ENCODE measurements around the gene KRTAP5-3. TPM values are rescaled to one million over a fixed set of nuclear protein-coding genes. Genes with fewer than 3 reads are reported as not detected.

Gene KRTAP5-3
- total and polyA plus RNA-seq, 2 of the 13 experiments (the other 11 are each of a cell fraction or from before 2014, with no cell fraction given): not detected

DNA sequence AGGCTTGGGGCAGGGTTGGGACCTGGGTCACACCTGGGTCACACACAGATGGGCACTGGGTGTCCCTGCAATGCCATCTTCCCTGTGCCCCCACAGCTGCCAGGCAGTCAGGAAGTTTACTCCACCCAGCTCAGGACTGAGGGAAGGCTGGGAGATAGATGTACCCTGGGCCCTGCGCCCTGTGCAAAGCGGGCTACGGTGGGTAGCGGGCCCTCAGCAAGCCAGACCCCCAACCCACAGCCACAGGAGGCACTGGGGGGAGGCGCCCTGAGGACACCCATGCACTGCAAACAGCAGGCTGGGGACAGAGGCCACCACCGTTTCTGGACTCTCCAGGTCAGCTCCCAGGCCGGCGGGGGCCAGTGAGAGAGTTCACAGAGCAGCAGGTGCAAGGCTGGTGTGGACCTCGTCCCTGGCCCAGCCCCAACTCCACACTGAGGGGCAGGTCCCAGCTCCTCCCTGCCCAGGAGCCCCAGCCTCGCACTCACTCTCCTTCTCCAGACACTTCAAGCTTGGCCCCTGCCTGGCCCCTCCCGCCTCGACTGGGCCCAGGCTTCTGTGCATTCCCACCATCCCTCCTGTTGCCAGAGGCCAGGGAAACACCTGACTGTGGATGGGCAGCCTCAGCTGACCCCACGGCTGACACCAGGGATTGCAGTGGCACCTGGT lies 41.1 kb downstream of the KRTAP5-3 start (continued):
- TF ChIP-seq SMC3 (IDR thresholded peaks at IDR 0.05; ENCODE audit: low read length) (no peak), TOE1 (CRISPR knock-in tag; IDR thresholded peaks at IDR 0.05) (no peak), GTF2F1 (IDR thresholded peaks at IDR 0.05; ENCODE audit: low read length) (no peak), KLF11 (CRISPR knock-in tag; IDR thresholded peaks at IDR 0.05) (no peak), ZNF263 (CRISPR knock-in tag; IDR thresholded peaks at IDR 0.05) (0 out of 2 replicates have a peak, but pooled peaks have one; percentile 15), KLF15 (CRISPR knock-in tag; IDR thresholded peaks at IDR 0.05; ENCODE audit: borderline replicate concordance) (no peak), ATF7-NPFF (CRISPR knock-in tag; IDR thresholded peaks at IDR 0.05; ENCODE audit: low read depth) (peak; percentile 13; the same call in 1 of the 2 replicates), BRD4 (CRISPR knock-in tag; IDR thresholded peaks at IDR 0.05) (no peak), NR1H2 (CRISPR knock-in tag; IDR thresholded peaks at IDR 0.05; ENCODE audit: borderline replicate concordance, low read depth) (no peak), NCOA5 (CRISPR knock-in tag; IDR thresholded peaks at IDR 0.05) (no peak), ZNF614 (CRISPR knock-in tag; IDR thresholded peaks at IDR 0.05; ENCODE audit: borderline replicate concordance) (no peak)
- TF ChIP-seq, protein P1, sequence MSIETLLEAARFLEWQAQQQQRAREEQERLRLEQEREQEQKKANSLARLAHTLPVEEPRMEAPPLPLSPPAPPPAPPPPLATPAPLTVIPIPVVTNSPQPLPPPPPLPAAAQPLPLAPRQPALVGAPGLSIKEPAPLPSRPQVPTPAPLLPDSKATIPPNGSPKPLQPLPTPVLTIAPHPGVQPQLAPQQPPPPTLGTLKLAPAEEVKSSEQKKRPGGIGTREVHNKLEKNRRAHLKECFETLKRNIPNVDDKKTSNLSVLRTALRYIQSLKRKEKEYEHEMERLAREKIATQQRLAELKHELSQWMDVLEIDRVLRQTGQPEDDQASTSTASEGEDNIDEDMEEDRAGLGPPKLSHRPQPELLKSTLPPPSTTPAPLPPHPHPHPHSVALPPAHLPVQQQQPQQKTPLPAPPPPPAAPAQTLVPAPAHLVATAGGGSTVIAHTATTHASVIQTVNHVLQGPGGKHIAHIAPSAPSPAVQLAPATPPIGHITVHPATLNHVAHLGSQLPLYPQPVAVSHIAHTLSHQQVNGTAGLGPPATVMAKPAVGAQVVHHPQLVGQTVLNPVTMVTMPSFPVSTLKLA (IDR thresholded peaks at IDR 0.05): no peak
- TF ChIP-seq, protein P2, sequence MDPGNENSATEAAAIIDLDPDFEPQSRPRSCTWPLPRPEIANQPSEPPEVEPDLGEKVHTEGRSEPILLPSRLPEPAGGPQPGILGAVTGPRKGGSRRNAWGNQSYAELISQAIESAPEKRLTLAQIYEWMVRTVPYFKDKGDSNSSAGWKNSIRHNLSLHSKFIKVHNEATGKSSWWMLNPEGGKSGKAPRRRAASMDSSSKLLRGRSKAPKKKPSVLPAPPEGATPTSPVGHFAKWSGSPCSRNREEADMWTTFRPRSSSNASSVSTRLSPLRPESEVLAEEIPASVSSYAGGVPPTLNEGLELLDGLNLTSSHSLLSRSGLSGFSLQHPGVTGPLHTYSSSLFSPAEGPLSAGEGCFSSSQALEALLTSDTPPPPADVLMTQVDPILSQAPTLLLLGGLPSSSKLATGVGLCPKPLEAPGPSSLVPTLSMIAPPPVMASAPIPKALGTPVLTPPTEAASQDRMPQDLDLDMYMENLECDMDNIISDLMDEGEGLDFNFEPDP (CRISPR knock-in tag; conservative IDR thresholded peaks at IDR 0.05): no peak
- TF ChIP-seq, protein P3, sequence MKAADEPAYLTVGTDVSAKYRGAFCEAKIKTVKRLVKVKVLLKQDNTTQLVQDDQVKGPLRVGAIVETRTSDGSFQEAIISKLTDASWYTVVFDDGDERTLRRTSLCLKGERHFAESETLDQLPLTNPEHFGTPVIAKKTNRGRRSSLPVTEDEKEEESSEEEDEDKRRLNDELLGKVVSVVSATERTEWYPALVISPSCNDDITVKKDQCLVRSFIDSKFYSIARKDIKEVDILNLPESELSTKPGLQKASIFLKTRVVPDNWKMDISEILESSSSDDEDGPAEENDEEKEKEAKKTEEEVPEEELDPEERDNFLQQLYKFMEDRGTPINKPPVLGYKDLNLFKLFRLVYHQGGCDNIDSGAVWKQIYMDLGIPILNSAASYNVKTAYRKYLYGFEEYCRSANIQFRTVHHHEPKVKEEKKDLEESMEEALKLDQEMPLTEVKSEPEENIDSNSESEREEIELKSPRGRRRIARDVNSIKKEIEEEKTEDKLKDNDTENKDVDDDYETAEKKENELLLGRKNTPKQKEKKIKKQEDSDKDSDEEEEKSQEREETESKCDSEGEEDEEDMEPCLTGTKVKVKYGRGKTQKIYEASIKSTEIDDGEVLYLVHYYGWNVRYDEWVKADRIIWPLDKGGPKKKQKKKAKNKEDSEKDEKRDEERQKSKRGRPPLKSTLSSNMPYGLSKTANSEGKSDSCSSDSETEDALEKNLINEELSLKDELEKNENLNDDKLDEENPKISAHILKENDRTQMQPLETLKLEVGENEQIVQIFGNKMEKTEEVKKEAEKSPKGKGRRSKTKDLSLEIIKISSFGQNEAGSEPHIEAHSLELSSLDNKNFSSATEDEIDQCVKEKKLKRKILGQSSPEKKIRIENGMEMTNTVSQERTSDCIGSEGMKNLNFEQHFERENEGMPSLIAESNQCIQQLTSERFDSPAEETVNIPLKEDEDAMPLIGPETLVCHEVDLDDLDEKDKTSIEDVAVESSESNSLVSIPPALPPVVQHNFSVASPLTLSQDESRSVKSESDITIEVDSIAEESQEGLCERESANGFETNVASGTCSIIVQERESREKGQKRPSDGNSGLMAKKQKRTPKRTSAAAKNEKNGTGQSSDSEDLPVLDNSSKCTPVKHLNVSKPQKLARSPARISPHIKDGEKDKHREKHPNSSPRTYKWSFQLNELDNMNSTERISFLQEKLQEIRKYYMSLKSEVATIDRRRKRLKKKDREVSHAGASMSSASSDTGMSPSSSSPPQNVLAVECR (CRISPR knock-in tag; IDR thresholded peaks at IDR 0.05; ENCODE audit: borderline replicate concordance): 0 out of 2 replicates have a peak, but pooled peaks have one; percentile 9
- TF ChIP-seq, protein P4, sequence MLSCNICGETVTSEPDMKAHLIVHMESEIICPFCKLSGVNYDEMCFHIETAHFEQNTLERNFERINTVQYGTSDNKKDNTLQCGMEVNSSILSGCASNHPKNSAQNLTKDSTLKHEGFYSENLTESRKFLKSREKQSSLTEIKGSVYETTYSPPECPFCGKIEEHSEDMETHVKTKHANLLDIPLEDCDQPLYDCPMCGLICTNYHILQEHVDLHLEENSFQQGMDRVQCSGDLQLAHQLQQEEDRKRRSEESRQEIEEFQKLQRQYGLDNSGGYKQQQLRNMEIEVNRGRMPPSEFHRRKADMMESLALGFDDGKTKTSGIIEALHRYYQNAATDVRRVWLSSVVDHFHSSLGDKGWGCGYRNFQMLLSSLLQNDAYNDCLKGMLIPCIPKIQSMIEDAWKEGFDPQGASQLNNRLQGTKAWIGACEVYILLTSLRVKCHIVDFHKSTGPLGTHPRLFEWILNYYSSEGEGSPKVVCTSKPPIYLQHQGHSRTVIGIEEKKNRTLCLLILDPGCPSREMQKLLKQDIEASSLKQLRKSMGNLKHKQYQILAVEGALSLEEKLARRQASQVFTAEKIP (CRISPR knock-in tag; IDR thresholded peaks at IDR 0.05; ENCODE audit: borderline replicate concordance): no peak
- TF ChIP-seq, protein P5, sequence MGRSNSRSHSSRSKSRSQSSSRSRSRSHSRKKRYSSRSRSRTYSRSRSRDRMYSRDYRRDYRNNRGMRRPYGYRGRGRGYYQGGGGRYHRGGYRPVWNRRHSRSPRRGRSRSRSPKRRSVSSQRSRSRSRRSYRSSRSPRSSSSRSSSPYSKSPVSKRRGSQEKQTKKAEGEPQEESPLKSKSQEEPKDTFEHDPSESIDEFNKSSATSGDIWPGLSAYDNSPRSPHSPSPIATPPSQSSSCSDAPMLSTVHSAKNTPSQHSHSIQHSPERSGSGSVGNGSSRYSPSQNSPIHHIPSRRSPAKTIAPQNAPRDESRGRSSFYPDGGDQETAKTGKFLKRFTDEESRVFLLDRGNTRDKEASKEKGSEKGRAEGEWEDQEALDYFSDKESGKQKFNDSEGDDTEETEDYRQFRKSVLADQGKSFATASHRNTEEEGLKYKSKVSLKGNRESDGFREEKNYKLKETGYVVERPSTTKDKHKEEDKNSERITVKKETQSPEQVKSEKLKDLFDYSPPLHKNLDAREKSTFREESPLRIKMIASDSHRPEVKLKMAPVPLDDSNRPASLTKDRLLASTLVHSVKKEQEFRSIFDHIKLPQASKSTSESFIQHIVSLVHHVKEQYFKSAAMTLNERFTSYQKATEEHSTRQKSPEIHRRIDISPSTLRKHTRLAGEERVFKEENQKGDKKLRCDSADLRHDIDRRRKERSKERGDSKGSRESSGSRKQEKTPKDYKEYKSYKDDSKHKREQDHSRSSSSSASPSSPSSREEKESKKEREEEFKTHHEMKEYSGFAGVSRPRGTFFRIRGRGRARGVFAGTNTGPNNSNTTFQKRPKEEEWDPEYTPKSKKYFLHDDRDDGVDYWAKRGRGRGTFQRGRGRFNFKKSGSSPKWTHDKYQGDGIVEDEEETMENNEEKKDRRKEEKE (IDR thresholded peaks at IDR 0.05): no peak
